AG20443 (cell line): ENCODE data around the gene IRS2.
"Not testable (repeated sequence)": the region's sequence is repeated elsewhere in the genome, so short reads cannot be mapped to it uniquely, and the experiment has no call there.

Experiments used
- DNase-seq: peaks from one replicate; pipeline ENCODE4 v3.0.0; 2012; ENCODE audit warnings: low spot score, mixed read lengths

IRS2 gene

DNA sequence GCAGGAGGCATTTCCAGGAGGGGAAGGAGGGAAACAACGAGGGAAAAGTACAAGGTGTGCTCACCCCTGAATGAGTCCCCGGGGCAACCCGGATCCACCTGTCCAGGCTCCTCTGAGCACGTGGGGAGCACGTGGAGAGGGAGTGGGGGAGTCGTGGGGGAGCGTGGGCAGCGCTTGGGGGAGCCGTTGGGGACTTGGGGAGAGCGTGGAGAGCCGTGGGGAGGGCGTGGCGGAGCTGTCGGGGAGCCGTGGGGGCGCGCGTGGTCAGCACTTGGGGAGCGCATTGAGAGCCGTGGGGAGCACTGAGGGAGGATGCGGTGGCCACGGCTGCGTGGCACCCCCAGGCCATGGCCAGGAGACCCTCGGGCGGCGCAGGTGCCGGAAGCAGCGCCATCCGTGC is 52.8 kb downstream of the IRS2 start:
- DNase-seq, result no peak

GRCh38 chr13:109732470-109733170 is 53.8 kb downstream of the IRS2 start:
- not testable (repeated sequence) for DNase-seq

DNA sequence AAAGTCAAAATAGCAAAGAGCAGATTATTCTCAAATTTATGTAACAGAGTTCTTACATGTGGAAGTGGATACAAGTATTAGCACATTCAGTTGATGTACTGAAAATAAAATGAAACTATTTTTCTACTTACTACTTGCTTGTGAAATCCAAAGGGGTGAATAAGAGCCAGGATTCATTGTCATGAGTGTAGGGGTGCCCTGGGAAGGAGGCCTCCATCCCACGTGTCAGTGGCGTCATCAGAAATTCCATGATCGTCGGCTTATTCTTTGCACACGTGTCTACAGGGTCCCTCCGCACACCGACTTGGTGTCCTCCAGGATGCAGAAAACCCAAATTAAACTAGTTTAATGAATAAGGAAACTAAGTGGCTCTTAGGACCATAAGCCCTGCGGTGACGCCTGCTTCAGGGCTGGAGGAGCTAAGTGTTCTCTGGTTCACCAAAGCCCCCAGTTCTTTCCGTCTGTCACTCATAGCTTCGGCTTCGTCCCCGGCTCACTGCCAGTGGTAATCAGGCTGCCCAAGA is 55.5 kb downstream of the IRS2 start:
- DNase-seq, result no peak

- DNase-seq, result no peak
Observed at GRCh38 chr13:109728791-109729731, 57.3 kb downstream of the IRS2 start.

DNA sequence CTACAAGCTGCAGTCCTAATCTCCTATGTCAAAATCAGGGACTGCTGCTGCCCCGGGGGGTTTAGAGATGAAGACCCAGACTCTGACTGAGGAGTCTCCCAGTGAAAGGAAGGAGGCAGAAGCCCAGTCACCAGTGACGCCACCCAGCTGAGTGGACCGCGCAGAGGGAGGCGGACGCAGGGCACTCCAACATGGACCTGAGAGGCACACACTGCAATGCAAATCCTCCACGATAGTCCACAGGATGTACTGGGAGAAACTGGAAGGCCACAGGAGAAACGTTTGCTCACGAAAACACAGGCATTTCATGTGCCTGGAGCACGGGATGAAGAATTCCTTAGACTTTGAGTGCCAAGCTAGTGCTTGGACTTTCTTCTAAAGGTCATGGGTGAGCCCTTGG is 58.3 kb downstream of the IRS2 start:
- no peak for DNase-seq

DNA sequence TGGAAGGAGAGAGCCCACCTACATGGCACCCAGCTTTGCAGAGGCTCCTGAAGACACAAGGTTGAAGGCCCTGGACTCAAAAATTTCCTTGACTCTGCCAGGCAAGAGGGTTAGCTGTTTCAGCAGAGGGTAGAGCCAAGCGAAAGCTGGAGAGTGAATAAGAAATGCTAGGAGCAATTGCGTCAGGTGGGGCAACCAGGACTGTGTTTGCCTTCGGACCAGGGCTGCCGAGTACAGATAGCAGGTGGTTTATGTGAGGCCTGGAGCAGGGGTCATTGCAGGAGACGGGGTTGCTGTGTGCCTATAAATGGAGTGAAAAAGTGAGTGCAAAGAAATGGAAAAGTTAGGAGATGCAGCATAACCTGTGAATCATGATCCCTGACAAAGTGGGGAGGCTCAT is 59.1 kb downstream of the IRS2 start:
- DNase-seq, result no peak

DNA sequence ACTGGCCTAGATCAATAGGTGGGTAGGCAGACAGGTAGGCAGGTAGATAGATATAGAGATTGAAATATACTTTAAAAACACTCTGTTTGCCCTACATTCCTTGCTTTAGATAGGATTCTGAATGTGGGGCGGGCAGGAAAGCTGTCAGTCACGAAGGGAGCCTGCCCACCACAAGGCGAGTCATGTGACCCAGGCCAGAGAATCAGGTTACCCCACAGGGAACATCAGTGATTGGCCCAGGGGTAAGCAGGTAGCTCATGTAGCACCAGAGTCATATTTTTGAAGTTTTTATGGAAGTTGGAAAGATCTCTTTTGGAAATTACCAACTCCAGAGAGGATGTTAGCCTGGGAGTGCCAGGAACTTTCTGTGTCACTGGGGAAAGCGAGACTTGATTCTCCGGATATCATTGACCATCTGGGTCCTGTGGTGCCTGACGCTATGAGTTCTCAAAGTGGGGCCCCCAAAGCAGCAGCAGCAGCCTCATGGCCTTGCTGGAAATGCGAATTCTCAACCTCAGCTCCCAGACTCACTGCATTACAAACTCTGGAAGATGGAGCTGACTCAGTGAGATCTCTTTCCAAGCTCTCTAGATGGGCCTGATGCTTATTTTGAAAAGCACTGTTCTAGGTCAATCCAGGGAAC is 60.3 kb downstream of the IRS2 start:
- DNase-seq, result no peak

DNA sequence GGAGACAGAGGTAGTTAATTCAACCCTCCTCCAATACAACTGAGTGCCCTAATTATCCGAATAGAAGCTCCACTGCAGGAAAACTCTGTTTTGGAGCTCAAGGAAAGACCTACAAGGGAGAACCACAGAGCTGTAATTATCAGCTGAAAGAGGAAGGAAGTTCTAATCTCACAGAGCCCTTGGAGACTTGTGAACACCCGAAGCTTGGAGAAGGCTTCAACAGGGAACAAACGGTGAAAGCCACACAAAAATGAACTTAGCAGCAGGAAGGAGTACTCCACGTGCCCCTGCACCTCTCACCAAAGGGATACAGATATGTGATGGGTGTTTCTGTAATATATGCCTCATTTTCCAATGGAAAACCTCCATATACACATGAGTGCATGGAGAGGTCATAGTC is 61.1 kb downstream of the IRS2 start:
- DNase-seq, result no peak

DNA sequence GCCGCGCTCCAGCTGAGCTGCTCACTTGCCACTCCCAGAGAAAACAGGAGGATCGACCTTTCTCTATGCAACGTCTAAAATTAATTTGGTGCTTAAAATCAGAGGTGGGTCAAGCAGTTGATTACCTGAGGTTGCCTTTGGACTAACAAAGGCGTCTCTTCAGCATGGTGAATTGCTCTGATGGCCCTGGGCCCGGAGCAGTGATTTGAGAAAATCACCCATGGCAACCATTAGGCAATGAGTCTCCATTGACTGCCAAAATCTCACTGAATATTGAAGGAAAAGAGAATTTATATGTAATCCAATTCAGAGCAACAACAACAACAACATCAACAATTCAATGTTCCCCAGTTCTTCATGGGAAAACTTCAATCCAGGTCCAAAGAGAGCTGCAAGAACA is 61.8 kb downstream of the IRS2 start:
- no peak for DNase-seq

DNA sequence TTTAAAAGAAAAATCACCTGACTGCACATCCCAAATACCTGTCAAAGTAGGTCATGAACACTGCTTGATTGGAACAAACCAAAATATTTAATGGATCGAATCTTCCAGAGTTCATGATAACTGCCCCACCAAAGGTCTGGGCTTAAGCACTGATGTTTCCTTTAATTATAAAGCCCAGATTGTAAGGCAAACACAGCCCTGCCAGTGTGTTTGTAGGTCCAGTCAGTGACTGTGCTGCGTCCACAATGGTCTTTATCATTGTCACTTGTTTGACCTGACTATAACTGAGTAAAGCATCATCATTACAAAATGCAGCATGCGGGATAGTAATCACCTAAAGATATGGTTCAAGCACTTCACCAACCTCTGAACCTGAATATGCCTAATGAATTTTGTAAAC is 63.3 kb downstream of the IRS2 start:
- DNase-seq, result no peak

GRCh38 chr13:109722068-109722467 is 64.3 kb downstream of the IRS2 start:
- DNase-seq, result no peak

GRCh38 chr13:109720758-109721184 is 65.6 kb downstream of the IRS2 start:
- DNase-seq, result no peak

- DNase-seq, result no peak
Observed at GRCh38 chr13:109719962-109720646, 66.3 kb downstream of the IRS2 start.

DNA sequence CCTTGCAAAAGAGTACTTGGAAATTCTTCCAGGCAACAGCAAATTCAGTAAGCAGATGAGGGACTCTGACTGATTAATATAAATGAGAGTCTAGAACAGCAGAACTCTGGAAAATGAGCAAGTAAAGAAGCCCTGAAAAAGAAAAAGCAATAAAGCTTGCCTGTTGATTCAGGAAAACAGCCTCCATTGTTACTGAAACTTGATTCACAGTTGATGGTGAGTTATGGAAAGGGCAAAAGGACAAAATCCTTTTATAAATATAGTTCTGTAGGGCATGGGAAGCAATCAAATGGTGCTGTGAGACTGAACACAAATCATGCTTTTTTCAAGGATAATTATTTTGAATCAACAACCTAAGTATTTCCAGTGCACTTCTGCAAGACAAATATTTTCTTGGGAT is 67.7 kb downstream of the IRS2 start:
- no peak for DNase-seq

GRCh38 chr13:109717686-109718085 is 68.7 kb downstream of the IRS2 start:
- DNase-seq, result no peak

GRCh38 chr13:109715902-109716301 is 70.5 kb downstream of the IRS2 start:
- peak; percentile 51 for DNase-seq

DNA sequence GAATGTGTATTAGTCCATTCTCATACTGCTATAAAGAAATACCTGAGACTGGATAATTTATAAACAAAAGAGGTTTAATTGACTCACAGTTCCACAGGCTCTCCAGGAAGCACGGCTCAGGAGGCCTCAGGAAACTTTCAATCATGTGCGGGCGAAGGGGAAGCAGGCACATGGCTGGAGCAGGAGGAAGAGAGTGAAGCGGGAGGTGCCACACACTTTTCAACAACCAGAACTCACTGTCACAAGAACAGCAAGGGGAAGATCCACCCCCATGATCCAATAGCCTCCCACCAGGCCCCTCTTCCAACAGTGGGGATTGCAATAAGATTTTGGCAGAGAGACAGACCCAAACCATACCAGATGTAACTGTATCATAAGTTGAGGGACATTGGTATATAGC is 72.7 kb downstream of the IRS2 start:
- DNase-seq, result no peak

GRCh38 chr13:109712124-109712722 is 74.2 kb downstream of the IRS2 start:
- no peak for DNase-seq

- no peak for DNase-seq
Observed at GRCh38 chr13:109707742-109708617, 78.4 kb downstream of the IRS2 start.

DNA sequence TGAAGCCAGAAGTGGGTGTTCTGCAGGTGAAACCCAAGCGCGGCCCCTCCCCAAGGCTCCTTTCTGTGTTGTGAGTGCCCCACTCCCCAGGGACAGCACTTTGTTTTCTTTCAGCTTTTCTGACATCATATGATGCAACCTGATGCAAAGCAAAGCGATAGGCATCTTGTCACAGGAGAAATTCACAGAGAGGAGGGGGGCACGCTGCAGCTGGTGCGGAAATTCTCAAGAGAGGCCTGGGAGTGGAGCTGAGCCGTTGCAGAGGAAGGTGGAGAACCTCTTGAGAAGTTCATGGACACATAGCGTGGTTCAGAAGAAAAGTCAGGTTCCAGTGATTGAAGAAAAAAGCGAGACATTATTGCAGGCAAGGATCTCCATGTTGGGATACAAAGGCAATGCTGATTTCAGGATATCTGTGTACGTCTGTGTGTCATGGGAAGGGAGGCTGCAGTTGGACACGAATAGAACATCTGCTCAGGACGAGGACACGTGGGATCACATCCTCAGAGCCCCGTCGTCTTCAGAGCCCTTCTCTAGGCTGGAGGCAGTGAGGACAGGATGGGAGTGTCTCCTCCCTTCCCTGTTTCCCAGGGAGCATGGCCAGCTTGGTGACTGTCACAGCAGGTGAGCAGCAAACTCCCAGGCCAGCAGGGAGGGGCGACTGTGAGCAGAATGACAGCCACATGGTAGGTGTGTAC is 79.2 kb downstream of the IRS2 start:
- no peak for DNase-seq
